ENCODE results near the gene YLPM1.

YLPM1 gene

GRCh38 chr14:74835645-74836250, 72.6 kb downstream of the YLPM1 start:
- Histone ChIP-seq H2AFZ (ENCODE audit: low read length) (no peak overlapping the region), H3K36me3 (ENCODE audit: insufficient read depth, low read length) (peaks cover 61% of the 10 kb centered on the region), H4K20me1 (ENCODE audit: insufficient read depth, low read length, poor library complexity, severe bottlenecking) (no peaks in the 10 kb centered on the region), H3F3A (ENCODE audit: low read depth) (peaks cover 3% of the 10 kb centered on the region; the same call in 1 of the 2 replicates), H3K4me1 (ENCODE audit: insufficient read depth, low read length, poor library complexity, severe bottlenecking) (peaks cover 4% of the 10 kb centered on the region), H3K4me3 (ENCODE audit: low read length, poor library complexity, severe bottlenecking) (no peak overlapping the region), H3K9ac (ENCODE audit: low read depth, low read length, poor library complexity, severe bottlenecking) (no peak overlapping the region), H3K27me3 (ENCODE audit: insufficient read depth, low read length, poor library complexity, severe bottlenecking) (no peaks in the 10 kb centered on the region), H3K9me2 (replicated peaks; ENCODE audit: low read depth, low read length) (no peaks in the 10 kb centered on the region), H3K4me2 (ENCODE audit: low read depth, low read length, poor library complexity, severe bottlenecking) (no peak overlapping the region), H3K79me2 (ENCODE audit: insufficient read depth, low read length) (no peaks in the 10 kb centered on the region), H3K9me3 (ENCODE audit: insufficient read depth, low read depth, low read length) (no peaks in the 10 kb centered on the region)
- TF ChIP-seq EZH2phosphoT487 (IDR thresholded peaks at IDR 0.05; ENCODE audit: borderline replicate concordance) (no peak), CTCF (conservative IDR thresholded peaks at IDR 0.05; ENCODE audit: low read length) (no peak)

GRCh38 chr14:74836251-74836960, 73.3 kb downstream of the YLPM1 start:
- peaks cover 4% of the 10 kb centered on the region for H3K4me1 ChIP-seq (ENCODE audit: insufficient read depth, low read length, poor library complexity, severe bottlenecking)
- peaks cover 3% of the 10 kb centered on the region; the same call in 1 of the 2 replicates for H3F3A ChIP-seq (ENCODE audit: low read depth)
- no peaks in the 10 kb centered on the region for H3K9me2 ChIP-seq (replicated peaks; ENCODE audit: low read depth, low read length)
- H3K9ac ChIP-seq (ENCODE audit: low read depth, low read length, poor library complexity, severe bottlenecking): no peak overlapping the region
- no peaks in the 10 kb centered on the region for H3K27me3 ChIP-seq (ENCODE audit: insufficient read depth, low read length, poor library complexity, severe bottlenecking)
- H3K79me2 ChIP-seq (ENCODE audit: insufficient read depth, low read length): no peaks in the 10 kb centered on the region
- H2AFZ ChIP-seq (ENCODE audit: low read length): no peak overlapping the region
- TF ChIP-seq CTCF (conservative IDR thresholded peaks at IDR 0.05; ENCODE audit: low read length) (no peak), EZH2phosphoT487 (IDR thresholded peaks at IDR 0.05; ENCODE audit: borderline replicate concordance) (no peak)
- H4K20me1 ChIP-seq (ENCODE audit: insufficient read depth, low read length, poor library complexity, severe bottlenecking): no peaks in the 10 kb centered on the region
- peaks cover 56% of the 10 kb centered on the region for H3K36me3 ChIP-seq (ENCODE audit: insufficient read depth, low read length)
- no peak overlapping the region for H3K4me3 ChIP-seq (ENCODE audit: low read length, poor library complexity, severe bottlenecking)
- no peak overlapping the region for H3K4me2 ChIP-seq (ENCODE audit: low read depth, low read length, poor library complexity, severe bottlenecking)
- H3K9me3 ChIP-seq (ENCODE audit: insufficient read depth, low read depth, low read length): no peaks in the 10 kb centered on the region

GRCh38 chr14:74838166-74838565, 75.0 kb downstream of the YLPM1 start:
- no peak overlapping the region for H3K4me2 ChIP-seq (ENCODE audit: low read depth, low read length, poor library complexity, severe bottlenecking)
- peaks cover 4% of the 10 kb centered on the region for H3K4me1 ChIP-seq (ENCODE audit: insufficient read depth, low read length, poor library complexity, severe bottlenecking)

More at GRCh38 chr14:74838166-74838565, 75.0 kb downstream of the YLPM1 start:
- Histone ChIP-seq H3F3A (ENCODE audit: low read depth) (peaks cover 3% of the 10 kb centered on the region; the same call in 1 of the 2 replicates), H3K27me3 (ENCODE audit: insufficient read depth, low read length, poor library complexity, severe bottlenecking) (no peaks in the 10 kb centered on the region), H4K20me1 (ENCODE audit: insufficient read depth, low read length, poor library complexity, severe bottlenecking) (no peaks in the 10 kb centered on the region), H2AFZ (ENCODE audit: low read length) (no peak overlapping the region), H3K9ac (ENCODE audit: low read depth, low read length, poor library complexity, severe bottlenecking) (no peak overlapping the region), H3K36me3 (ENCODE audit: insufficient read depth, low read length) (peaks cover 44% of the 10 kb centered on the region), H3K79me2 (ENCODE audit: insufficient read depth, low read length) (no peaks in the 10 kb centered on the region), H3K9me3 (ENCODE audit: insufficient read depth, low read depth, low read length) (no peaks in the 10 kb centered on the region), H3K4me3 (ENCODE audit: low read length, poor library complexity, severe bottlenecking) (no peak overlapping the region), H3K9me2 (replicated peaks; ENCODE audit: low read depth, low read length) (no peaks in the 10 kb centered on the region)
- TF ChIP-seq EZH2phosphoT487 (IDR thresholded peaks at IDR 0.05; ENCODE audit: borderline replicate concordance) (no peak), CTCF (conservative IDR thresholded peaks at IDR 0.05; ENCODE audit: low read length) (no peak)
